UCSD-AML1 (cell line): ENCODE results near the gene SPRYD4.
"Not testable (repeated sequence)": the region's sequence is repeated elsewhere in the genome, so short reads cannot be mapped to it uniquely, and the experiment has no call there.

Experiments
- DNase-seq: peaks from one replicate; lab custom pipeline; 2025; ENCODE audit not compliant: unreplicated experiment; lab: John Stamatoyannopoulos, UW

The SPRYD4 gene

DNA sequence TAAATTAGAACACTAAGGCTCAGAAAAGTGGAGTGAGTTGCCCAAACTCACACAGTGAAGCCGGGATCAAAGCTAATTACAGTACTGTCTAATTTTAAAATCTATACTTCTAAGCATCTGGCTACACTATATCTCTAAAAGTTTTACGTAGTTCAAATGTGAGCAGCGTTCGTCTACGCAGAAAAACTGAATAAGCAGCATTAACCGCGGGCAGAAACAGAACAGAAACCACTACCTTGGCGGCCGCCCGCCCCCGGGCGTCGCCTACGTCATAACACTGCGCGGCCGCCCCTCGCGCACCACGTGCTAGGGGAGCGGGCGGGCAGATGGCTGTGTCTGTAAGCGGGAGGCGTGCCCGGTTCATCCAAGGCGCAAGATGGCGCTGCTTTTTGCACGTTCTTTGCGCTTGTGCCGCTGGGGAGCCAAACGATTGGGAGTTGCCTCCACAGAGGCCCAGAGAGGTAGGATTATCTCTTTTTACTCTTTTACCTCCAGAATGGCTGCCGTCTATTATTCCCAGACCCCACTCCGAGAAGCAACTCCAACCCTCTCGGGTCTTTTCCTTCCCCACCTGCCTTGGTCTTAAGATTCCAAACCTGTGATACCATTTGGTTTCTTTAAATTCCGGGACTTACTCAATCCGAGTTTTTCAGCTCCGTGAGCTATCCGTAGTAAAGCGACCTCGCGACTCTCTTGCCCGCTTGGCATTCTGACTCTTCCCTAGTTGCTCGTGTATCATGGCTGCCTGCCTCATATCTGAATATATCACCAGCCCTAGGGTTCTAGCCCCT, at the start of gene SPRYD4:
Gene SPRYD4 (plus strand): TSS at position 363 of the 791 bp plus-strand sequence. CDS start 14 bp downstream, at position 377.
- peak; percentile 94 for DNase-seq

DNA sequence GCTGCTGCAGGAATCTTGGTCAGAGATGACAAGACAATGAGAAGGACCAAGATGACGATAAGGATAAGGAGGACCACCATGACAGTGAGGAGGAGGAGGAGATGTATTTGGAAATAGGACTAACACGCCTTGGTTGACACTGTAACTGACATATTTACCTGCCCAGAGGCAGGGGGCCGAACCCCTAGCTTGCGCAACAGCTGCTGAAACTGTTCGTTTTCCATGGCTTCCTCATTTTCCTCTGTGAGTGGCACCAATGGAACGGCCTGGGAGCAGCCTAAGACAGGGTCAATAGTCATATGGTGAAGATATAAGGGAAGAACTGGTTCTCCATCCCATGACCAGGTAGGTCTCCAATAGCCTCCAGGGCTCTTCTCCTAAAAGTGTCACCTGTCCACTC, 48.0 kb upstream of the SPRYD4 start:
- no peak for DNase-seq

DNA sequence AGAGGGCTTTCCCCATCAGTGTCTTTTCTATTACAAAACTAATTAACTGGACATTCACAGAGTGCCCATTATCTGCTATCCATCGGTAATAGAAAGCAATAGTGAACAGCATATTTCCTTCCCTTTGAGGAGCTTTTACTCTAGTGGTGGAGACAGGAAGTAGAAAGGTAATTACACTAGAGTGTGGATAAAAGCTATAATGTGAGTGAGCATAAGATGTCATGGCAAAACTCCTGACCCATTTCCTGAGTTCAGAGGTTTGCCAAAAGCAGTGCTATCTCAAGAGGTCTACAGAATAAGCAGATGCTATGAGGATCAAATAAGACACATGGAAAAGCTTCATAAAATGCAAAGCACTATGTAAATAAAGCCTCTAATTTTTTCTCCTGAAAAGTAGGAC, 43.2 kb upstream of the SPRYD4 start:
- DNase-seq: no peak

DNA sequence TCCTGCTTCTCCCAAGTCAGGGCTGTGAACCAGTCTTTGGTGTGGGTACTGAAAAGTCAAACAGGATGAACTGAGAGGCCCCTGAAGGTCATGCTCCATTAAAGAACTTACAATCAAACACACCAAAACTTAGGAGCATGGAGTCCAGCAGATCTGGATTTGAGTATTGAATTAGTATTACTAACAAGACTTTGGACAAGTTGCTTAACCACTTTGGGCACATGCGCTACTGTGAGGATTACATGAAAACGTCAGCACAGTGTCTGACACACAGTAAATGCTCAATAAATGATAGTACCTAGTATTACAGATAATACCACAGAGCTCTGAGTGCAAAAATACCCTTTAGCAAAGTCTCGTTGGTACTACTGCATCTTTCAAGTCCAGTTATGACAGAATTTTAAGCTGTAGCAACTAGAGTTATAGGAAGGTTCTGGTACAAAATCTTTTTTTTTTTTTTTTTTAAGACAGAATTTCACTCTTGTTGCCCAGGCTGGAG, 42.4 kb upstream of the SPRYD4 start:
- DNase-seq: no peak

DNA sequence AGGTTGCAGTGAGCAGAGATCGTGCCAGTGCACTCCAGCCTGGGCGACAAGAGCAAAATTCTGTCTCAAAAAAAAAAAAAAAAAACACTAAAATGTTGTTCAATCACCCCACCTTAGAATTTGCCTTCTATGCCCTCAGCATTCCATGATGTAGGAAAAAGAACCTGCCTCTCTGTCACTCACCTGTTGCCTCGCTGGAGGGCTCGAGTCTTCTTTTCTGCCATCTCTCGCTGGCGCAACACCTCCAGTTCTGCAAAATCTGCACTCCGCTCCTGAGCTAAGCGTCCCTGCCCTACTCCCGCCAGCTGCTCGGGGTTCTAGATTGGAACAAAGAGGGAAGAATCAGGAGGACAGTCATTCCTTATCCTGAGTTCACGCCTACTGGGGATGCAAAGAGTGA, 37.1 kb upstream of the SPRYD4 start:
- no peak for DNase-seq

DNA sequence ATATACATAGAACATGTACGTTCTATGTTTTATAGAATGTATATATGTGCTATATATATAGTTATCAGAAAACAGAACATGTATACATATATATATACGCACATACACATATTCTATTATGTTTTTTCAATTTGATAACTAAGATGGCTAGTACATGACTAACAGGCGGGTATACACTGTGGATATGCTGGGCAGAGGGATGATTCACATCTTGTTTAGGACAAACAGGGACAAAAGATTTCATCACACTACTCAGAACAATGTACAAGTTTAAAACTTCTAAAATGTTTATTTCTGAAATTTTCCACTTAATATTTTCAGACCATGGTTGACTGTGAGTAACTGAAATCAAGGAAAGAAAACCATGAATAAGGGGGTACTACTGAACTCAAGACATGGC, 36.5 kb upstream of the SPRYD4 start:
- no peak for DNase-seq

DNA sequence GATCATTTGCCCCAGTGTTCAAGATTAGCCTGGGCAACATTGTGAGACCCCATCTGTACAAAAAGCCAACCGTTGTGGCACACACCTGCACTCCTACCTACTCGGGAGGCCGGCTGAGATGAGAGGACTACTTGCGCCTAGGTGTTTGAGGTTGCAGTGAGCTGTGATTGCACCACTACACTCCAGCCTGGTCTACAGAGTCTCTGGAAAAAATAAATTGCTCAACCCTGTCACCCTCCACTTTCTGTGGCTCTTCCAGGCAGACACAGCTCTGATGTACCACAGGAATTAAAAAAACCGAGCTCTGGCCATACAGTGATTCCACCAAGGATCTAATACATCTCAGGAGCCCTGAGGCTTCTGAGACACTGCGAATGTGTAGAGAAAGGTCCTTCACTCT, 33.5 kb upstream of the SPRYD4 start:
- no peak for DNase-seq

DNA sequence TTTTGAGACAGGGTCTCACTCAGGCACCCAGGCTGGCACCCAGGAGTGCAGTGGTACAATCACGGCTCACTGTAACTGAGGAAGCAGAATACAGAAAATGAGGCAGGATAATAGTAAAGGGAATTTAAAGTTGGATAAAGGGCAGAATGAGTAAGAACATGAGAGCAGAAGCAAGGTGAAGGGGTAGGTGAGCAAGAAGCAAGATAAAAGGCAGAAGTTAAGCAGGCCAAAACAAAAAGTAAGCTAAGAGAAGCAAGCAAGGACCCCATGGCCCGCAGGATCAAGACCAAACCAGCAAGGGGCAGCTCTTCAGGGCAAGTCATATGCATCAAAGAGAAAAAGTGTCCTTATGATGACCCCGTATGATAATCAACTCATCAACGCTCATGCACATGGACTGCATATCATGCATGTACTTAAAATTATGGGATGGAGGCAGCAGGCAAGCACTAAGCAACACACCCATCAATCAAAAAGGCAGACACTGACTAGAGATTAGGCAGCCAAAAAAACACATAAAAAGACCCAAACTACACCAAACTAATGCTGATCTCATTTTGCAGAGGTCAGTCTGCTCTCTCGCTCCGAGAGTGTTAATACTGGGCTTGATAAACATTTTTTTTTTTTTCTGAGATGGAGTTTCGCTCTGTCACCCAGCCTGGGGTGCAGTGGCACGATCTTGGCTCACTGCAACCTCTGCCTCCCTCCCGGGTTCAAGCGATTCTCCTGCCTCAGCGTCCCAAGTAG, 30.8 kb upstream of the SPRYD4 start:
- no peak for DNase-seq

DNA sequence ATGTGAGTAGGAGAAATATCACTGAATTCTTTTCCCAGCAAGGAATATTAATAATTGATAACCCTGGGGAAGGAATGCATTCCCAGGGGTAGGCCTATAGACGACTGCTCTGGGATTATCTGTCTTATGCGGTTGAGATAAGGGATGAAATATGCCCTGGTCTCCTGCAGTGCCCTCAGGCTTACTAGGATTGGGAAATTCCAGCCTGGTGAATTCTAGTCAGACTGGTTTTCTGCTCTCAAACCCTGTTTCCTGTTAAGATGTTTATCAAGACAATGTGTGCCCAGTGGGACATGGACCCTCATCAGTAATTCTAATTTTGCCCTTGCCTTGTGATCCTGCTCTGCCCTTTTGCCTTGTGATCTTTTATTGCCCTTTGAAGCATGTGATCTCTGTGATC, 25.2 kb upstream of the SPRYD4 start:
- DNase-seq: not testable (repeated sequence)

DNA sequence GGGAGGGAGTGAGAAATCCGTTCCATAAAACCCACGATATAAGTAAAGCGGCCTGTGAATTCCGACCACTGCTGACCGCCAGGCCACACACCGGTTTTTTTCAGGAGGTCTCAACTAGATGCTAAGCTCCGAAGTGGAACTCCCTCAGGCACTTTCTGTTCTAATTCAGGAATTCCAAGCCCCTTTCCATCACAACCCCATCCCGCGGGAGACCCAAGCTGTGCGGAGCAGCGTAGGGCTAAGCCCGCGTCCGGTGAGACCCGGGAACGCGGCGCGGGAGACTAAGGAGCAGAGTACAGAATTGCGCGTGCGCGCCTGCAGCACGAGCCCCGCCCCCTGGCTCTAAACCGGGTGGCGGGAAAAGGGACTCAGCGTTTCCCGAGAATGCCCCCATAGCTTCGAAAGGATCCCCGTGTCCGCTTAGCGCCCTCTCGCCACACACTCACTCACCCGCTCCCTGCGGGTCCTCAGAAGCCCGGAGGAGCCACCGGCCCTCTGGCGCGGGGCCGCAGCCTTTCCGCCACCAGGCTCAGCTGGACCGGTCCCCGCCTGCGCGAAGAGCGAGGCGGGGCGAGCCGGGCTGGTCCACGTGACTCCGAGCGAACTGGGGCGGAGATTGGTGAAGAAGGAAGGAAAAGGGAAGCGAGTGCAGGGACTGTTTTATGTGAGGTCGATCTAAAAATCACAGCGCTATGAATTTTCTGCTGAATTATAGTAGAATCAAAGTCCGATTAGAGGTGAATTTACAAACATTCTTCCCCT, 19.3 kb upstream of the SPRYD4 start, which contains the start of gene TIMELESS:
Gene TIMELESS (minus strand): TSS at position 567 of the 762 bp plus-strand sequence. CDS start 15,256 bp downstream, outside the sequence.
- DNase-seq: peak; percentile 94

DNA sequence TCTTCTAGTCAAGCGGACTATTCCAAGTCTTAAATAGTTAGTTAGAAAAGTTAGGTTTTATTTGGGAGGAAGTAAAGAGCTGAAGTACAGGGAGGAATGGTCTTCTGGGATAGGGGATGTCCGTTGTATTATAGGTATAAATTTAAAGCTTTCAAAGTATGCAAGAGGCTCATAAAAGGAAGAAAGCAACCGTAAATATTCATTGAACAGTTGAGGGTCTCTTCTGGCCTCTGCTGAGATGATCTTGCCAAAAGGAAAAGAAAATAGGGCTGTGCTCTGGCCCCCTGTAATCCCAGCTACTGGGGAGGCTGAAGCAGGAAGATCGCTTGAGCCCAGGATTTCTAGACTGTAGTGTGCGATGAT, 18.8 kb upstream of the SPRYD4 start:
- no peak for DNase-seq

DNA sequence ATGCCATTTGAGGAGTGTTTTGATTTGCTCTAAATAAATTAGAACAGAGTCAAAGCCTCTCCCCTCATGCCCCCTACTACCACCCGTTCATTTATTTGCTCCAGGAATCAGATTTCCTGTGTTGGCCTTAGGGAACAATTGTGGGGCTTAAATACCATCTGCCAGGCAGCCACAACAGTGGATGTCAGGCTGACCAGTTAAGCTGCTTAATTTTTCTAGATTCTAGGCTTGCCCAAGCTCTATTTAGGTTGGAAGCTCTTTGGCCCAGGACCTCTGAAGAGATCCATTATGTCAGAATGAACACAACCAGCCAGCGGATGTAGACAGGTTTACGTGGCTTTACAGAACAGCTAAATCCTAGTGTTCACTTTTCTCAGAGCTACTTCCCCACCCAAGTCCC, 18.1 kb upstream of the SPRYD4 start:
- no peak for DNase-seq

DNA sequence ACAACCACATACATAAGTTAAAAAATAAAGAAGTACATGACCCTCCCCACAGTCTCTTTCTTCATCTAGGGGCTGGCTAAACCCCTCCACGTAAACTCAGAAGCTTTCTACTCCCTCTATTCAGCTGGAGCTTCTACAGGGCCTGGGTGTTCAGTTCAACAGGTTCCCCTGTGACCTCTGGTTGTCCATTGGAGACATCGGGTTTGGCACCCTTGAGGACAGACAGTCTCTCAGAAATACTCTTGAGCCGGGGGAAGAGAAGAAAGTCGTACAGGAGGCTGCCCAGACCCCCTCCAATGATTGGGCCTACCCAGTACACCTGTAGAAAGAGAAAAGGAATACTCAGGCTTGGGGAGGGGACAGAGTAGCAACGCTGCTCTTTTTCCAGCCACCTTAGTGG, 17.2 kb upstream of the SPRYD4 start:
- DNase-seq: no peak

DNA sequence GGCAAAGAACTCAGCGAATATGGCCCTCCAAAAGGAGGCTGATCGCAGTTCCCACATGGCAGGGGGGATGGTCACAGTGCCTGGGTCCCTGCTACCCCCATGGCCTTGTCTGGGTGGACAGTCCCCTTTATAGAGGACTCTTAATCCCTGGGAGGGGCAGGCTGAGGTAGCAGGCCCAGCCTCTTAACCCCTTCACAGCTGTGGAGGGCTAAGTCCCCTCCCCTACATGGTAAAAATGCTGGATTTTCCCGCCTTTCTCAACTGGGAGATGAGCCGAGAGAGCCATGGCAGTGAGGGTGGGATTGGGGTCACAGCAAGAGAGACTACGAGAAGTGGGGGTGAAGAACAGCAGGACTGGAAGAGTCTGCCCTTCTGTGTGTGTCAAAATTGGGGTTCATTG, 13.8 kb upstream of the SPRYD4 start, which contains the start of gene MIP:
Gene MIP (minus strand): TSS at position 101 of the 400 bp plus-strand sequence. CDS start 44 bp downstream, at position 57.
- no peak for DNase-seq

DNA sequence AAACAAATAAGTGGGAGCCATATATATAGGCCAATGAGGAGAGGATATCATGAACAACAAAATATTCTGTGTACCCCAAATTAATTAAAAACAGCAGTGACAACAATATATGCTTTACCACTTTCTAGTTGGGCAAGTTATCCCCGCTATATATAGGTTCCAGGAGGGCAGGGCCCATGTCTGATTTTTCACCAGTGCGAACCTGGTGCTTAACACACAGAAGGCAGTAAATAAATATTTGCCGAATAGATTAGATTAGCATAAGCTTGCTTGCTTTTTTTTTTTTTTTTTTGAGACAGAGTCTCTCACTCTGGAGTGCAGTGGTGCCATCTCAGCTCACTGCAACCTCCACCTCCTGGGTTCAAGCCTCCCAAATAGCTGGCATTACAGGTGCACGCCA, 10.6 kb upstream of the SPRYD4 start:
- no peak for DNase-seq

DNA sequence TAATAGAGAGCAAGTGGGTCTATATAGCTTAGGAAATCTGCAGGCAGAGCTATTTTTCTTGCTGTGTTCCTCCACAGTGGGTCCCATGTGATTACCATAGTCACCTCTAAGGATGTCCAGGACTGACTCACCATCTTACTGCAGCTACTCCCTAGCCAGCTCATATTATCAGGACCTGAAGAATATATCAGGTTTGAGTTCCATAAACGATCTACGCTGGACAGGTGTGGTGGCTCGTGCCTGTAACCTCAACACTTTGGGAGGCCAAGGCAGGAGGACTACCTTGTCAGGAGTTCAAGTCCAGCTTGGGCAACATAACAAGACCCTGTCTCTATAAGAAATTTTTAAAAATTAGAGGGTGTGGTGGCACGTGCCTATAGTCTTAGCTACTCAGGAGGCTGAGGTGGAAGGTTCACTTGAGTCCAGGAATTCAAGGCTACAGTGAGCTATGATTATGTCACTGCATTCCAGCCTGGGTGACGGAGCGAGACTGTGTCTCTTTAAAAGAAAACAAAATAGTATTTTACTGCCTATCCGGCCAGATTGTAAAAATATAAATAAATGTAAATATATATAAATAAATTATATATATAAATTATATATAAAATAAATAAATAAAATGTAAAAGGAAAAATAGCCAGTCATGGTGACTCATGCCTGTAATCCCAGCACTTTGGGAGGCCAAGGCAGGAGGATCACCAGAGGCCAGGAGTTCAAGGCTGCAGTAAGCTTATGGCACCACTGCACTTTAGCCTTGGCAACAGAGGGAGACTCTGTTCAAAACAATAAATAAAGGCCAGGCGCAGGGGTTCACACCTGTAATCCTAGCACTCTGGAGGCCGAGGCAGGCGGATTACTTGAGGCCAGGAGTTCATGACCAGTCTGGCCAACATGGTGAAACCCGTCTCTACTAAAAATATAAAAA, 6.9 kb upstream of the SPRYD4 start:
- no peak for DNase-seq

DNA sequence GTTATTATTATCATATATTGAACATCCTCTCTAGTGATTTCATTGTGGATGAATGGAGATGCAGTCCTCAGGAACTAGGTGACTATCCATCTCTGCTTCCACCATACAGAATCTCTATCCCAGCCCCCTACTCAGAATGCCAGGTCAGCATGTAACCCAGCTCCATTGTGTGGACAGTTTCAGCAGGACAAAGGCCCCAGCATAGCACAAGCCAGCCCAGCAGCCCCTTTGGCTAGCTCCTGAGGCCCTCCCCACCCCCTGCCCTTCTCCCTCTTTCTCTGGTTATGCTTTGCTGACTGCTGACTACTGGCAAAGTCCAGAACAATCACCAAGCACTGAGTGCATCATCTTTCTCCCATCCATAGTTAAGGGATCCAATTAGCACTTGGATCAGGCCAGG, 5.8 kb upstream of the SPRYD4 start:
- DNase-seq: no peak

DNA sequence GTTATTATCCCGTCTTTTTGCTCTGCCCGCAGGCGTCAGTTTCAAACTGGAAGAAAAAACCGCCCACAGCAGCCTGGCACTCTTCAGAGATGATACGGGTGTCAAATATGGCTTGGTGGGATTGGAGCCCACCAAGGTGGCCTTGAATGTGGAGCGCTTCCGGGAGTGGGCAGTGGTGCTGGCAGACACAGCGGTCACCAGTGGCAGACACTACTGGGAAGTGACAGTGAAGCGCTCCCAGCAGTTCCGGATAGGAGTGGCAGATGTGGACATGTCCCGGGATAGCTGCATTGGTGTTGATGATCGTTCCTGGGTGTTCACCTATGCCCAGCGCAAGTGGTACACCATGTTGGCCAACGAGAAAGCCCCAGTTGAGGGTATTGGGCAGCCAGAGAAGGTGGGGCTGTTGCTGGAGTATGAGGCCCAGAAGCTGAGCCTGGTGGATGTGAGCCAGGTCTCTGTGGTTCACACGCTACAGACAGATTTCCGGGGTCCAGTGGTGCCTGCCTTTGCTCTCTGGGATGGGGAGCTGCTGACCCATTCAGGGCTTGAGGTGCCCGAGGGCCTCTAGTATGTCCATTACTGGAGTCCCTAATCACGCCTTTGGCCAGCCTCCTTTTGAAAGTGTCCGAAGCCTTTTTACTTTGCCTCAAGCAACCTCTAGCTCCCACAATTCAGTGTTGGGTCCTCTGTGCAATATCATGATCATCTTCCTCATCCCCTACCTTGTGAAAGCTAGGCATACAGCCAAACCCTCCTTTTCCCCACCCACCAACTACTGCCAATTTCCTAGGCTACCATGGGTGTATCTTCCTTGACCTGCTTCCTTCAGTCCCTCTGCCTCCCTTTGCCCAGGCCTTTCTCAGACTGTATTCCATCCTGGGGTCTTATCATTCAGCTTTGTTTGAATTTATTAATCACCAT, 891 bp downstream of the SPRYD4 start:
- peak; percentile 33 for DNase-seq

DNA sequence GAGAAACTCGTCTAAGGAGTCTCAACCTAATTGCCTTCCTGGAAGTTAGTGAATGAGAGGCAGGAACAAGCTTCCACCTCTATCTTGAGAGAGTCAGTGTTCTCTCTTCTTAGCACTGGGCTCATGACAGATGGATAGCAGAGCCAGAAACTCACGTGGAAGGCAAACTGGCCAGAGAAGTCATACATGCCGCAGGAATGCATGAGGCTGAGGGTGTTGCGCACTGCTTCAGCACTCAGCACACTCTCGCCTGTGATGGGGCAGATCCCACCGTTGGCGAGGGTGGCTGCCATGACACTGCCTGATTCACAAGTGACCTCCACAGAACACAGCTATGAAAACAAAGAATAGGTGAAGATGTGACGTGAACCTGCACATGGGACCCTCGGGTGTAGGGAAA, 6.0 kb downstream of the SPRYD4 start:
- no peak for DNase-seq
